NCI-H187 treated with DMSO at 0.1 percent for 48 hours (cell line): Measurements from ENCODE around the gene GRIP2.

ENCODE experiments used
- DNase-seq: peaks from one replicate; lab custom pipeline; 2025; lab: John Stamatoyannopoulos, UW

Gene GRIP2

GRCh38 chr3:14451844-14452739 lies 88.0 kb downstream of the GRIP2 start:
- no peak for DNase-seq

- DNase-seq = no peak
Observed at GRCh38 chr3:14450922-14451606, 89.1 kb downstream of the GRIP2 start.

- no peak for DNase-seq
Observed at GRCh38 chr3:14450506-14450905, 89.6 kb downstream of the GRIP2 start.

- DNase-seq = no peak
Observed at GRCh38 chr3:14448756-14449727, 91.1 kb downstream of the GRIP2 start.

DNA sequence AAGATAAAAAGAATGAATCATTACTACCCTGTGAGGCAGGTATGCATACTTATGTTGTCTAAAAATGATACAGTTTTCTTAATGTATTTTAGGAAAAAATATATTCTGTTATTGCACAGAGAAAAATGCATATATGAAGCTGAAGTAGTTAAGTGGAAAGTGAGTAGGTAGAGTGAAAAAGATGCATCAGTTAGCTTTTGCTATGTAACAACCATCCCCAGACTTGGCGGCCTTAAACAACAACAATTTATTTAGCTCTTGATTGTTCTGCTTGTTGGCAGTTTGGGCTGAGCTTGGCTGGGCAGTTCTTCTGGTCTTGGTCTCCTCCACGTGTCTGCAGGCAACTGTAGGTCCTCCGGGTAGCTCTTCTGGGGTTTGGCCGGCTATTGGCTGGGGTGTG lies 92.1 kb downstream of the GRIP2 start:
- DNase-seq = no peak

DNA sequence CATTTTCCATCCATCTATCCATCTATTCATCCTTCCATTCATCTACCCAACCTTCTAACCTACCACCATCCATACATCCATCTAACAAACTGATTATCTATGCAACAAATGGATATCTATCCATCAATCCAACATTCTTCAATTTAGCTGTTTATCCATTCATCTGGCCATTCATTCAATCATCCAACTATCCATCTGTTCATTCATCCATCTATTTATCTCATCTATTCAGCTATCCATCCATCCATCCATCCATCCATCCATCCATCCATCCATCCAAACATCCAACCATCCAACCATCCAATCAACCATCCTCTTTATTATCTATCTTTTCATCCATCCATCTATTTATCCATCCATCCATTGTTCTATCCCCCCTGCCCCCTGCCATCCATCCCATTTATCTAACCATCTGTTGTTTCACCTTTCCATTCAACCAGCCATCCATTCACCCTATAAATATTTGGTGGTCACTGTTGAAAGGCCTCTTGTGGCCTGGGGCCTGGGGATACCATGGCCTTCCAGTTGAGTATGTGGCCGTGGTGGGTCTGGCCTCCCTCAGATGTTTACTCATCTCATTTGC lies 93.1 kb downstream of the GRIP2 start:
- no peak for DNase-seq

DNA sequence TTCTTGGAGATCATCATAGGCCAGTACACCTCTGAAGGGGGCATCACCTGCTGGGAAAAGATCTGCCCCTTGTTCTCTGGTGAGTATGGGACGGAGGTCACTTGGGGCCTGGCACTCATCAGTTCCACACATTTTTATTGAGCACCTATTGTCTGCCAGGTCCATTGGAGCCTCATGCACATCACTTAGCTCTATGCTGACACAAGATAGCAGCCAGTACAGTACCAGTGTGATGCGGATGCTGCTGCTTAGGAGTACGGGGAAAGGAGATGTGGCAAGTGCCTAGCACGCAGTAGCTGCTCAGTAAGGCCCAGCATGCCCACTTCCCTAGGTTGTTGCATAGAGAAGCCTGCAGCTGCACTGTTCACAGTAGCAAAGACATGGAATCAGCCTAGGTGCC lies 94.4 kb downstream of the GRIP2 start:
- no peak for DNase-seq

- DNase-seq = no peak
Observed at GRCh38 chr3:14444380-14444779, 95.8 kb downstream of the GRIP2 start.

- no peak for DNase-seq
Observed at GRCh38 chr3:14441920-14442300, 98.2 kb downstream of the GRIP2 start.

GRCh38 chr3:14441240-14441919 lies 98.8 kb downstream of the GRIP2 start:
- no peak for DNase-seq

DNA sequence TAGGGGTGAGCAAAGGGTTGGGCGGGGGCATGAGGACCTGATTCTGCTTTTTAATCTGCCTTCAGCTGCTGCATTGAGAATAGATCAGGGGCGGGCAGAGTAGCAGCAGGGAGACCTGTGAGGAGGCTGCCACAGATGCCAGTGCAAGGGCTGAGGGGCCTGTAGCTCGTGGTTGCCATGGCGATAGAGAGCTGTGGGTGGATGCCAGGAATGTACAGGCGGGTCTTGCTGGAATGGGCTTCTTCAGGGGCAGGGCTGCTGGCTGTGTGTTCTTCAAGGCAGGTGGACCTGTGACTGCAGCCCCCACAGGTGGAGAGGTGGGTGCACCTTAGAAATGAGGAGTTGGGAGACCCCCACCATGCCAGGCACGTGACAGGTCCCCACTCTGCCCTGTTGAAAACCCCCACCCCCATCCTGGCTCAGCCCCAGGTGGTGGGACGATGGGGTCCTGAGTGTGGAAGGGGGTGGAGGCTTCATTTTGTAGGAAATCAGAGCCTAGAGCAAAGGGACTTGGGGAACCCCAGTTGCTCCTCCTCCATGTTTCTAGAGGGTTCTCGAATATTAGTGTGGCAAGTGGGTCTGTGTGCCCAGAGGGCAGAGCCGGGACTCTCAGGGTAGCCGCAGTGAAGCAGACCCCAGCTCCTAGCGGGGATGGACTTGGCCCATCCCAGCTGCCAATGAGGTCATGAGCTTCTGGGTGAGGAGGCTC lies 99.5 kb downstream of the GRIP2 start:
- no peak for DNase-seq

- DNase-seq = no peak
Observed at GRCh38 chr3:14440168-14440518, 100.0 kb downstream of the GRIP2 start.

DNA sequence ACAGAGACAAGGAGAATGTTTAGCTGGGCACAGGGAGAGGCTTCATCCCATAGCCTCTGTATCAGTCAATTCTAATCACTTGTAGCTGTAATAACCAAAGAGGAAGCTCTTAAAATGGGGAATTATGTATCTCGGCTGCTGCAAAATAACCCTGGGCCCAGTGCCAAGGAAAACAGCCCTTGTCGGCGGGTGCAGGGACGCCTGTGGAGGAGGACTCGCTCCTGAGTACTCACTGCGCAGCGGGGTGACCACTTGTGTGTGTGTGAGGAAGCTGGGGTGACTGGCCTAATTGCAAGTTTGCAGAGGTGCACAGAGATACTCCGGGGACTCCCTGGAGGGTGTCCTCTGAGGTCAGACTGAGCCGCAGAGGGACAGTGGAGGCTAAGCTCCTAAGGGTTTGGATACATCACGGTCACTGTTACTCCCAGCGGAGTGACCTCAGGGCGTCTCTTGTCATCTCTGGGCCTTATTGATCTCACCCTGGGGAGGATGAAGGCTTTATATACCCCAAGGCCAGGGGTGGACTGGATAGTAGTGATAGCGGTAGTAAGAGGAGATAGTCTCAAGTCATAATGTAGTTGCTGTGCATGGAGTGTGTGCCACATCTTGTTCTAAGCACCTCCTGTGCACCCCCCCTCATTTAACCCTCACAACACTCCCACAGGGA lies 100.5 kb downstream of the GRIP2 start:
- DNase-seq = peak; percentile 23
